H1 (cell line): ENCODE measurements around the gene LHFPL2.

Source experiments
- CTCF ChIP-seq, 3 experiments: IDR thresholded peaks; 1 replicate in 2 of 3; 2 replicates in 1 of 3; pipeline versions ENCODE4 v1.5.1 to v1.6.1; 2011; ENCODE audit warnings: low read length in 3 of 3, mild to moderate bottlenecking in 3 of 3, inconsistent platforms in 2 of 3, low read depth in 1 of 3, moderate library complexity in 1 of 3; ENCODE audit not compliant: insufficient read depth in 1 of 3; ENCODE audit errors: control extremely low read depth in 1 of 3
- RAD21 ChIP-seq, 2 experiments: IDR thresholded peaks in 1 of 2; conservative IDR thresholded peaks in 1 of 2; 2 replicates each; pipeline ENCODE4 v1.6.1; 2011; ENCODE audit warnings: low read depth in 2 of 2, low read length in 2 of 2, improper control_type of control experiment in 1 of 2, inconsistent platforms in 1 of 2, mild to moderate bottlenecking in 1 of 2, moderate library complexity in 1 of 2
- TAF1 ChIP-seq: IDR thresholded peaks from 2 replicates; pipeline ENCODE4 v1.6.1; 2011; ENCODE audit warnings: mild to moderate bottlenecking, low read depth, low read length
- ZNF274 ChIP-seq: IDR thresholded peaks from 2 replicates; pipeline ENCODE4 v1.7.0; 2012; ENCODE audit warnings: low read length, borderline replicate concordance; ENCODE audit errors: extremely low read depth

- TF ChIP-seq CTCF (IDR thresholded peaks at IDR 0.05; ENCODE audit: control extremely low read depth in 1 of 3, insufficient read depth in 1 of 3, low read depth in 1 of 3, low read length in 3 of 3) = no peak
- TF ChIP-seq ZNF274 = no peak
- no peak for TF ChIP-seq RAD21 (IDR thresholded peaks at IDR 0.05 in 1 of 2, conservative IDR thresholded peaks at IDR 0.05 in 1 of 2; ENCODE audit: low read depth in 2 of 2, low read length in 2 of 2)
- no peak for TF ChIP-seq TAF1
Measured at GRCh38 chr5:78631931-78632330, 16.6 kb downstream of the LHFPL2 start.
